NB4 (cell line): ENCODE measurements around the gene MAP3K21.

Experiments used
- POLR2A ChIP-seq: IDR thresholded peaks from 2 replicates; pipeline ENCODE4 v1.6.1; 2011; ENCODE audit warnings: mild to moderate bottlenecking; ENCODE audit not compliant: insufficient read length; ENCODE audit errors: extremely low read depth
- TF ChIP-seq, protein P1 (sequence below): IDR thresholded peaks from one replicate; pipeline ENCODE4 v1.5.1; 2012; ENCODE audit warnings: low read depth, low read length

DNA sequence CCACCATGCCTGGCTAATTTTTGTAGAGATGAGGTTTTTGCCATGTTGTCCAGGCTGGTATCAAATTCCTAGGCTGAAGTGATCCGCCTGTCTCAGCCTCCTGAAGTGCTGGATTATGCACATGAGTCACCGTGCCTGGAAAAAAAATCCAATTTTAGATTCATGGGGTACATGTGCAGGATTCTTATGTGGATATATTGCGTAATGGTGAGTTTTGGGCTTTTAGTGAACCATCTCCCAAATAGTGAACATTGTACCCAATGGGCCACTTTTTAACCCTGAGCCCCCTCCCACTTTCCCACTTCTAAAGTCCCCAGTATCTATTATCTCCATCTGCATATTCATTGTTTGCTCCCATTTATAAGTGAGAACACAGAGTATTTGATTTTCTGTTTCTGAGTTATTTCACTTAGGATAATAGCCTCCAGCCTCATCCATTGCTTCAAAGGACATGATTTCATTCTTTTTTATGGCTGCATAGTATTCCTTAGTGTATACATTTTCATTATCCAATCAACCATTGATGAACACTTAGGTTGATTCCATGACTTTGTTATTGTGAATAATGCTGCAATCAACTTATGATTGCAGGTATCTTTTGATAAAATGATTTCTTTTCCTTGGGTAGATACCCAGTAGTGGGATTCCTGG, 104.4 kb downstream of the MAP3K21 start:
- TF ChIP-seq, protein P1, sequence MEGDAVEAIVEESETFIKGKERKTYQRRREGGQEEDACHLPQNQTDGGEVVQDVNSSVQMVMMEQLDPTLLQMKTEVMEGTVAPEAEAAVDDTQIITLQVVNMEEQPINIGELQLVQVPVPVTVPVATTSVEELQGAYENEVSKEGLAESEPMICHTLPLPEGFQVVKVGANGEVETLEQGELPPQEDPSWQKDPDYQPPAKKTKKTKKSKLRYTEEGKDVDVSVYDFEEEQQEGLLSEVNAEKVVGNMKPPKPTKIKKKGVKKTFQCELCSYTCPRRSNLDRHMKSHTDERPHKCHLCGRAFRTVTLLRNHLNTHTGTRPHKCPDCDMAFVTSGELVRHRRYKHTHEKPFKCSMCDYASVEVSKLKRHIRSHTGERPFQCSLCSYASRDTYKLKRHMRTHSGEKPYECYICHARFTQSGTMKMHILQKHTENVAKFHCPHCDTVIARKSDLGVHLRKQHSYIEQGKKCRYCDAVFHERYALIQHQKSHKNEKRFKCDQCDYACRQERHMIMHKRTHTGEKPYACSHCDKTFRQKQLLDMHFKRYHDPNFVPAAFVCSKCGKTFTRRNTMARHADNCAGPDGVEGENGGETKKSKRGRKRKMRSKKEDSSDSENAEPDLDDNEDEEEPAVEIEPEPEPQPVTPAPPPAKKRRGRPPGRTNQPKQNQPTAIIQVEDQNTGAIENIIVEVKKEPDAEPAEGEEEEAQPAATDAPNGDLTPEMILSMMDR = no peak
- TF ChIP-seq POLR2A = no peak
